ENCODE measurements around the gene KCNMB2.

Gene KCNMB2

GRCh38 chr3:178677961-178678360 lies 141.7 kb downstream of the KCNMB2 start:
- TF ChIP-seq, protein P1, sequence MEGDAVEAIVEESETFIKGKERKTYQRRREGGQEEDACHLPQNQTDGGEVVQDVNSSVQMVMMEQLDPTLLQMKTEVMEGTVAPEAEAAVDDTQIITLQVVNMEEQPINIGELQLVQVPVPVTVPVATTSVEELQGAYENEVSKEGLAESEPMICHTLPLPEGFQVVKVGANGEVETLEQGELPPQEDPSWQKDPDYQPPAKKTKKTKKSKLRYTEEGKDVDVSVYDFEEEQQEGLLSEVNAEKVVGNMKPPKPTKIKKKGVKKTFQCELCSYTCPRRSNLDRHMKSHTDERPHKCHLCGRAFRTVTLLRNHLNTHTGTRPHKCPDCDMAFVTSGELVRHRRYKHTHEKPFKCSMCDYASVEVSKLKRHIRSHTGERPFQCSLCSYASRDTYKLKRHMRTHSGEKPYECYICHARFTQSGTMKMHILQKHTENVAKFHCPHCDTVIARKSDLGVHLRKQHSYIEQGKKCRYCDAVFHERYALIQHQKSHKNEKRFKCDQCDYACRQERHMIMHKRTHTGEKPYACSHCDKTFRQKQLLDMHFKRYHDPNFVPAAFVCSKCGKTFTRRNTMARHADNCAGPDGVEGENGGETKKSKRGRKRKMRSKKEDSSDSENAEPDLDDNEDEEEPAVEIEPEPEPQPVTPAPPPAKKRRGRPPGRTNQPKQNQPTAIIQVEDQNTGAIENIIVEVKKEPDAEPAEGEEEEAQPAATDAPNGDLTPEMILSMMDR (IDR thresholded peaks at IDR 0.05; ENCODE audit: insufficient read depth, missing control alignments), result no peak
- no peak for FAIRE-seq
- DNase-seq (ENCODE audit: insufficient read length, low spot score), result no peak

- FAIRE-seq (no peak), DNase-seq (ENCODE audit: insufficient read length, low spot score) (no peak)
- TF ChIP-seq, protein P1 (IDR thresholded peaks at IDR 0.05; ENCODE audit: insufficient read depth, missing control alignments), result no peak
Observed at GRCh38 chr3:178680037-178680436, 143.8 kb downstream of the KCNMB2 start.

DNA sequence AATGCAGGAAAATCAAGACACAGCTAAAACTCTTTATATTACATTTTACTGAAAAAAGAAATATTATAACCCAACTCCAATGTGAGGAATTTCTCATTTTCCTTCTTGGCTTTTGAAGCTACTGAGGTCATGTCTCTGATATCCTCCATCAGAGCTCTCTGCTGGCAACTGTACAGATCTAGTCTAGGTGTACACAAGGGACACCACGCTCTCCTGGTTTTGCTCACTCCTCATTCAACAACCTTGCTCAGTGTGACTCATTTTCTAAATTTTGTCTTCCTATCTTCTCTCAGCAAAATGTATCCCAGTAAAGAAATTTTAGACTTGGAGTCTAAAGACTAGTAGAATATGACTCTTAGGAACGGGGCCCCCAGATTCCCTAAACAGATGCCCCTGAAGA lies 144.3 kb downstream of the KCNMB2 start:
- TF ChIP-seq, protein P1 (IDR thresholded peaks at IDR 0.05; ENCODE audit: insufficient read depth, missing control alignments), result no peak
- DNase-seq (ENCODE audit: insufficient read length, low spot score) (no peak), FAIRE-seq (no peak)

DNA sequence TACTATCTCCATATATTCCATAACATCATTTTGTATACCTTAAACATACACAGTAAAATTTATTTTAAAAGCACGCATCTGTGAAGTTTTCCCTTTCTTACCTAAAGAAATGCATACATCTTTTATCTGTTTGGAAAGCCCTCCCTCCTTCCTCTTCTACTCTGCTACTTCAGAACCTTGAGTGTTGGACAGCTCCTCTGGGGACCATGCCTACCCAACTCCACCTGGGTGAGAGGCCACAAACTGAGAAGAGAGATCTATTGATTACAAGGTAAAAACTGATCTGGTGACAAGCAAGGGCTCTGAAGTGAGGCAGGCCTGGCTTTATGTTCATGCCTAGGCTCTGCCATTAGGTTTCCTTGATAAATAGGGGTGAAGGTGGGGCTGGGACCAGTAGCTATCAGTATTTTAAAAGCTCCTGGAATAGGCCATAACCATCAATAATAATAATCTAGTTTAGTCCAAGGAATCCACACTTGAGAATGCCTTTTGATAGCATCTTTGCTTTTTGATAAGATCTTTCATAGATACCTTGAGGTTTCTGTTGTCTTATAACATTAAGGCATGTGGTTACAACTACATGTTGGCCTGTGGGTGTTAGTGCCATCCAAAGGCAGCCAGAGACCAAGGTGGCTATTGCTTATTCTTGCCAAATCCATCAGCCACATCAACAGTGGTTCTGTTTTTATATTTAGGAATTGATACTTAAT lies 148.8 kb downstream of the KCNMB2 start:
- TF ChIP-seq, protein P1 (IDR thresholded peaks at IDR 0.05; ENCODE audit: insufficient read depth, missing control alignments), result no peak
- FAIRE-seq, result no peak
- no peak for DNase-seq (ENCODE audit: insufficient read length, low spot score)

GRCh38 chr3:178685591-178685906 lies 149.3 kb downstream of the KCNMB2 start:
- no peak for DNase-seq (ENCODE audit: insufficient read length, low spot score)
- TF ChIP-seq, protein P1 (IDR thresholded peaks at IDR 0.05; ENCODE audit: insufficient read depth, missing control alignments), result no peak
- FAIRE-seq, result no peak

DNA sequence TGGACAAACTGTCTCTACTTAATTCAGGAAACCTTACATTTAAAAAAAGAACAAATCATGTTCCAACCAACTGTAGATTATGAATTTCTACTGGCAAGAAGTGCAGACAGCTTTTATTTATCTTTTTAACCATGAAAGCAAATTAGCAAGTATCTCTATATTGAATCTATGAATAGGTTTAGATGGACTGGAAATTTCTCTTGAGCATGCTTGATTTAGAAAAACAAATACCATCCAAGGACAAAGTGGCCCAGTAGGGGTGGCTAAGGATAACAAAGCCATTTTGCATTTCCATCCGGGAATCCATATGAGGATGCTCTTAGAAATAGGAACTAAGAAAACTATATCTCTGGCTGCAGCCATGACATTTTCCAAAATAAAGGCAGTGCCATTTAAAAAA lies 150.6 kb downstream of the KCNMB2 start:
- no peak for FAIRE-seq
- TF ChIP-seq, protein P1 (IDR thresholded peaks at IDR 0.05; ENCODE audit: insufficient read depth, missing control alignments), result no peak
- DNase-seq (ENCODE audit: insufficient read length, low spot score), result no peak

- TF ChIP-seq, protein P1 (IDR thresholded peaks at IDR 0.05; ENCODE audit: insufficient read depth, missing control alignments), result no peak
- no peak for FAIRE-seq
- no peak for DNase-seq (ENCODE audit: insufficient read length, low spot score)
Observed at GRCh38 chr3:178690571-178690970, 154.3 kb downstream of the KCNMB2 start.

Measured in D721Med (cell line).